OCI-LY3 (cell line): Measurements from ENCODE around the gene CELF5.

Experiments
- H2AFZ ChIP-seq: fragments of 200-600, 300-600 bp; shearing (Covaris generic); 2 replicates; pipeline ENCODE4 v1.6.0; 2014; ENCODE audit warnings: antibody characterized with exemption, low read depth, low read length
- H3K27ac ChIP-seq: fragments of 200-600, 300-600 bp; sonication (generic); 2 replicates; pipeline ENCODE4 v1.5.1; 2014; ENCODE audit warnings: mild to moderate bottlenecking, low read length, moderate library complexity, mixed read lengths
- H3K27me3 ChIP-seq: fragments of 200-600, 300-600 bp; sonication (generic); 2 replicates; pipeline ENCODE4 v1.6.1; 2014; ENCODE audit warnings: low read depth, low read length, mixed read lengths
- H3K36me3 ChIP-seq: fragments of 200-600, 300-600 bp; sonication (generic); replicated peaks from 2 replicates; pipeline ENCODE3; 2014; ENCODE audit warnings: low read depth, low read length, mixed read lengths
- H3K4me1 ChIP-seq: fragments of 300-600, 200-600 bp; sonication (generic); 2 replicates; pipeline ENCODE4 v1.6.1; 2014; ENCODE audit warnings: low read length, mixed read lengths
- H3K4me2 ChIP-seq: fragments of 200-600, 300-600 bp; sonication (generic); 2 replicates; pipeline ENCODE4 v1.6.1; 2014; ENCODE audit warnings: low read length, mixed read lengths
- H3K4me3 ChIP-seq: fragments of 300-600, 200-600 bp; sonication (generic); 2 replicates; pipeline ENCODE4 v1.5.1; 2014; ENCODE audit warnings: antibody characterized with exemption, mild to moderate bottlenecking, low read length, moderate library complexity
- H3K79me2 ChIP-seq: fragments of 300-600, 200-600 bp; shearing (Covaris generic); 2 replicates; pipeline ENCODE4 v1.6.1; 2014; ENCODE audit warnings: mild to moderate bottlenecking, low read length, mixed read lengths
- H3K9ac ChIP-seq: fragments of 300-600, 200-600 bp; shearing (Covaris generic); 2 replicates; pipeline ENCODE4 v1.6.0; 2014; ENCODE audit warnings: mild to moderate bottlenecking, low read length, moderate library complexity
- H3K9me3 ChIP-seq: fragments of 200-600, 300-600 bp; shearing (Covaris generic); 2 replicates; pipeline ENCODE4 v1.6.1; 2014; ENCODE audit warnings: low read length, mixed read lengths; ENCODE audit not compliant: insufficient read depth
- H4K20me1 ChIP-seq: fragments of 200-600, 300-600 bp; sonication (generic); 2 replicates; pipeline ENCODE4 v1.6.1; 2016; ENCODE audit warnings: low read length, mixed read lengths; ENCODE audit not compliant: insufficient read depth
- EZH2phosphoT487 ChIP-seq: fragments of 200-600 bp; shearing (Covaris generic); IDR thresholded peaks from 2 replicates; pipeline ENCODE4 v1.6.1; 2018; ENCODE audit warnings: antibody characterized with exemption, mixed run types, low read depth
- TF ChIP-seq, protein P1 (sequence below): fragments of 200-600, 300-600 bp; sonication (generic); IDR thresholded peaks from 2 replicates; pipeline ENCODE4 v1.5.1; 2014; ENCODE audit warnings: antibody characterized with exemption, low read length, low read depth

Gene CELF5

DNA sequence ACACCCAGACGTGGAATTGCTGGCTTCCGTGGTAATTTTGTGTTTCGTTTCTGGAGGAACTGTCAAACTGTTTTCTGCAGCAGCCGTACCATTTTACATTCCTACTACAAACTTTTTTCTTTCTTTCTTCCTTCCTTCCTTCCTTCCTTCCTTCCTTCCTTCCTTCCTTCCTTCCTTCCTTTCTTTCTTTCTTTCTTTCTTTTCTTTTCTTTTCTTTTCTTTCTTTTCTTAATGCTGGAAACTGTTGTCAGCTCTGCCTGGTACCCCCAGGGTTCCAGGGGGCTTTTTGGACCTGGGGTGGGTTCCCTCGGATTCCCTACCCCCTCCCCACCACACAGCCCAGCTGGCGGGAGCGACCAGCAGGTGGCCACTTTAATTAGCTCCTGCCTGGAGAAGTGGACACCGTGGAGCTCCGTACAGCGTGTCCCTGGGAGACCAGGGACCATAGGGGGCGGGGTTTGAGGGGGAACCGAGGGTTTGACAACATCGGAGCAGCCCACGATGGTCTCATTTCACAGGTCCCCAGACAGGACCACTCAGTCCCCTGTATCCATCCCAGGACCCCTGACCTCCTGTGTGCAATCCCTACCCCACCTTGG lies 24.4 kb downstream of the CELF5 start:
- Histone ChIP-seq H2AFZ (no peak overlapping the region), H3K27me3 (no peaks in the 10 kb centered on the region), H3K36me3 (no peaks in the 10 kb centered on the region), H4K20me1 (0 out of 2 replicates have a peak, but pooled peaks cover 7% of the 10 kb centered on the region), H3K4me2 (no peak overlapping the region), H3K79me2 (no peaks in the 10 kb centered on the region), H3K4me3 (no peak overlapping the region), H3K4me1 (no peaks in the 10 kb centered on the region), H3K27ac (no peak overlapping the region), H3K9me3 (no peaks in the 10 kb centered on the region), H3K9ac (no peak overlapping the region)
- TF ChIP-seq EZH2phosphoT487 = no peak
- TF ChIP-seq, protein P1, sequence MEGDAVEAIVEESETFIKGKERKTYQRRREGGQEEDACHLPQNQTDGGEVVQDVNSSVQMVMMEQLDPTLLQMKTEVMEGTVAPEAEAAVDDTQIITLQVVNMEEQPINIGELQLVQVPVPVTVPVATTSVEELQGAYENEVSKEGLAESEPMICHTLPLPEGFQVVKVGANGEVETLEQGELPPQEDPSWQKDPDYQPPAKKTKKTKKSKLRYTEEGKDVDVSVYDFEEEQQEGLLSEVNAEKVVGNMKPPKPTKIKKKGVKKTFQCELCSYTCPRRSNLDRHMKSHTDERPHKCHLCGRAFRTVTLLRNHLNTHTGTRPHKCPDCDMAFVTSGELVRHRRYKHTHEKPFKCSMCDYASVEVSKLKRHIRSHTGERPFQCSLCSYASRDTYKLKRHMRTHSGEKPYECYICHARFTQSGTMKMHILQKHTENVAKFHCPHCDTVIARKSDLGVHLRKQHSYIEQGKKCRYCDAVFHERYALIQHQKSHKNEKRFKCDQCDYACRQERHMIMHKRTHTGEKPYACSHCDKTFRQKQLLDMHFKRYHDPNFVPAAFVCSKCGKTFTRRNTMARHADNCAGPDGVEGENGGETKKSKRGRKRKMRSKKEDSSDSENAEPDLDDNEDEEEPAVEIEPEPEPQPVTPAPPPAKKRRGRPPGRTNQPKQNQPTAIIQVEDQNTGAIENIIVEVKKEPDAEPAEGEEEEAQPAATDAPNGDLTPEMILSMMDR = no peak

GRCh38 chr19:3249408-3249807 lies 24.9 kb downstream of the CELF5 start:
- Histone ChIP-seq H3K4me2 (no peak overlapping the region), H3K79me2 (no peaks in the 10 kb centered on the region), H3K27ac (no peak overlapping the region), H3K27me3 (no peaks in the 10 kb centered on the region), H3K9me3 (no peaks in the 10 kb centered on the region), H4K20me1 (0 out of 2 replicates have a peak, but pooled peaks cover 3% of the 10 kb centered on the region), H3K4me1 (no peaks in the 10 kb centered on the region), H3K36me3 (no peaks in the 10 kb centered on the region), H2AFZ (no peak overlapping the region), H3K9ac (no peak overlapping the region), H3K4me3 (no peak overlapping the region)
- TF ChIP-seq, protein P1 = no peak
- TF ChIP-seq EZH2phosphoT487 = no peak

GRCh38 chr19:3250675-3251074 lies 26.2 kb downstream of the CELF5 start:
- TF ChIP-seq, protein P1 = peak; percentile 60
- TF ChIP-seq EZH2phosphoT487 = no peak
- Histone ChIP-seq H3K4me2 (no peak overlapping the region), H3K27me3 (no peaks in the 10 kb centered on the region), H3K79me2 (no peaks in the 10 kb centered on the region), H3K27ac (no peak overlapping the region), H3K36me3 (no peaks in the 10 kb centered on the region), H3K9ac (no peak overlapping the region), H2AFZ (no peak overlapping the region), H3K4me1 (no peaks in the 10 kb centered on the region), H3K4me3 (no peak overlapping the region), H3K9me3 (no peaks in the 10 kb centered on the region), H4K20me1 (no peaks in the 10 kb centered on the region)

DNA sequence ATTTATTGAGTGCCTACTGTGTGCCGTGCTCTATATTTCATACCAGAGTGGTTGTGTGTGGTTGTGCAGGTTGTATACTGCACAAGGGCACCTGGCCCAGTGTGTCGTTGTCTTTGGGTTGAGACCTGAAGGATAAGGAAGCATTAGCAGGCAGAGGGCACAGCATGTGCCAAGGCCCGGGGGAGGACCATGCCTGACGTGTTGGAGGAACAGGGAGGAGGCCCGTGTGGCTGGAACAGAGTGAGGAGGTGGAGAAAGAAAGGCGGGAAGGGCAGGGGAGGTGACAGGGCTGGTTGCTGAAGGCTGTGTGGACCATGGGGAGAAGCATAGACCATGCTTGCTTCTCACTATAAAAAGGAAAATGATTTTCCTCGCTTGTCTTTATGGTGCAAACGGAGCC lies 26.8 kb downstream of the CELF5 start:
- H3K4me1 ChIP-seq = no peaks in the 10 kb centered on the region
- no peaks in the 10 kb centered on the region for H3K9me3 ChIP-seq
- H3K9ac ChIP-seq = no peak overlapping the region
- no peaks in the 10 kb centered on the region for H3K36me3 ChIP-seq
- no peak overlapping the region for H3K4me3 ChIP-seq
- TF ChIP-seq EZH2phosphoT487 = no peak
- TF ChIP-seq, protein P1 = no peak
- no peak overlapping the region for H3K4me2 ChIP-seq
- no peaks in the 10 kb centered on the region for H3K27me3 ChIP-seq
- H4K20me1 ChIP-seq = no peaks in the 10 kb centered on the region
- H3K79me2 ChIP-seq = no peaks in the 10 kb centered on the region
- H3K27ac ChIP-seq = no peak overlapping the region
- H2AFZ ChIP-seq = no peak overlapping the region
